DLD1 (cell line): ENCODE data around the gene GSTP1.
"Not testable (repeated sequence)": the region's sequence is repeated elsewhere in the genome, so short reads cannot be mapped to it uniquely, and the experiment has no call there.

Experiments used
- in situ Hi-C: cut with HindIII; loops from 2 replicates; pipeline ENCODE4 v1.10.0; 2017; ENCODE audit warnings: low sequenced_read_pairs

Gene GSTP1

DNA sequence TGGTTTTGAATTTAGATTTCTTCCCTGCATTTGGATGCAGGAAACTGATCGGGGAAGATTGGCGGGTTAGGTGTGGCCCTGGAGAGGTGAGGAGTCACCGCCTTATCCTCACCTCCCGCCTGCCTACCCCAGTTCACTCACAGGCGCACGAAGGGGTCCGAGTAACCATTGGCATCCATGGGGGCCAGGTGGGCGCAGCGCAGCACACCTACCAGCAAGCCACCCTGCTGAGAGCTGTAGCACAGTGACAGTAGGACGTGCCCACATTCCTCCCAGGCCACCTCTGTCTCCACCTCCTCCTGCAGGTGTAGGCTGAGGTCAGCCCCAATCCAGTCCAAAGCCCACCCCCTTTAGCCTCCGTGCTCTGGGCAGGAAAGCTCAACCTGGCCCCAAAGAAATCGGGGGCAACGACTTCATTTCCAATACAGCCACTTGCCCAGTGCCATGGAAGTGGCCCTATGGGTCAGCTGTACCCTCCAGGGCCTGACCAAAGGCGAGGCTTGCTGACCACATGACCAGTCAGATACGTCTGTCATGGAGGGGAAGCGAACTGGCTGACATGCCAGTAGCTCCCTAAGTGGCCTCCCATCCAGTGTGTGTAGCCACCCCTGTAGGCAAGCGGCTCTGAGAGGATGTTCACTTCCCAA lies 29.8 kb downstream of the GSTP1 start:
- in situ Hi-C loops, result no loop called here

DNA sequence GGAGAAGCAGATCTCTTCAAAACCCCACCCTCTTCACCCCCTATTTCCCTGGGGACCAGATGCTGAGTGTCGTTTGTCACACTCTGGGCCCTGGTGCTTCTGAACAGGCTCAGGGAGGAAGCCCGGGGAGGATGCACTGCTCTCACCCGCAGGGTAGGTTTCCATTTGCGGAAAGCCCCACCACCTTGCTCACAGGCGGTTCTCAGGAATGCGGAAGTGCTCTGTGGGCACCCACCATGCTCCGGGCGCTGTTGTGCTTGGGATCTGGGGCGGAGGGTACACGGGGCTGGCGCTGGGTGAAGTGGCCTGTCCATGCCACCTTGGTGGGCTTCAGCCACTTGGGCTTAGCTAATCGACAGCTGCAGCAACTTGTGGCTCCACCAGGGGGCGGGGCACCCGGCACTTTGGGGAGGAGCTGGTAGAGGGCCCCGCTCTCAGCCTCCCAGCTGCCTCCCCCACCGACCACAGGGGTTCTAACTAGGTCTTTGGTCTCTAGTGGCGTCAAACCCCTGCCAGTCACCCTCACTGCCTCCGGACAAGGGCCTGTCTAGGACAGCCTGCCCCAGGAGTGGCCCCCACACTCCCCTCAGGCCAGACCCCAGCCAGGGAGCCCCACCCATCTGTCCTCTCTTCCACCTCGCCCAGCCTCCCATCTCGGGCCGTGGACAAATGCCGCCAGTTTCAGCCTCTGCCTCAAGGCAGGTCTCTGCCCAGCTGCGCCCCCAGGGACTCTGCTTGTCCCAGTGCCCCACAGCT lies 30.5 kb downstream of the GSTP1 start:
- in situ Hi-C loops, result no loop called here

DNA sequence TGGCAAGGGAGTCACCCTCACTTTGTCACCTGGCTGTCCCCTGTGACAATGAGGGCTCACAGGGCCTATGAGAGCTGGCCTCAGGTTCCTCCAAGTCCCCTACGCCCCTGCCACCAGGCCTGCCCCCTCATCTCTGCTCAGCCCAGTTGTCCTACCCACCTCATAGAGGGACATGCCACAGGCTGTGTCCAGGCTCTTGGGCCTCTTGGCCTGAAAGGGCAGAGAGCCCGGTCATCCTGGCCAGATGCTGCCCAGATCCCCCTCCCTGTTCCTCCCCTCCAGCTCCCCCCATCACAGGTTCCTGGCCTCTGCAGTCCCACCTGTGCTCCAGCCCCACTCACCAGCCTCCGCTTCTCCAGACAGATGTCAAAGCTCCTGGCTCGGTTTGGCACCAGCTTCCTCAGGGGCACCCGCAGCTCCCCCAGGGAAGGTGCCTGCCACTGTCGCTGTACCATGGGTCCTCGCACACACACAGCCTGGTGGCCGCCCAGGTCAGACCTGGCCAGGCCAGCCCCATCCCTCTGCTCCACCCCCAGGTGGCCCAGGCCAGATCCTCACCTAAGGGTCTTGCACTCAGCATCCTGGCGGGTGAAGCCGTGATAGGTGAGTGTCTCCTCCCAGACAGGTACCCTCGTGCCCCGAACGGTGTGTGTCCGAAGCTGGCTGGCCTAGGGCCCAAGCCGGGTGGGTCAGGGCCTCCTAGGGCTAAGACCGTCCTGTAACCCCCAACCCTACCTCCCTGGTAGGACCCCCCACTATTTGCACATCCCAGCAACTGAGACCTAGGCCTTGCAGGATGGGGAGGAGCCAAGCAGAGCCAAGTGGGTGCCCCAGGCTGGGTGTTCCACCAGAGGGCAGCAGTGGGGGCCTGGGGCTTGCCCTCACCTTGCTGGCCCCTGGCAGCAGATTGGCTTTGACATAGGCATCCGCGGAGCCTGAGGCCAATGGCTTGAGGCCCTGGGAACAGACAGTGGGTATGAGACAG lies 31.4 kb downstream of the GSTP1 start:
- in situ Hi-C loops, result no loop called here

DNA sequence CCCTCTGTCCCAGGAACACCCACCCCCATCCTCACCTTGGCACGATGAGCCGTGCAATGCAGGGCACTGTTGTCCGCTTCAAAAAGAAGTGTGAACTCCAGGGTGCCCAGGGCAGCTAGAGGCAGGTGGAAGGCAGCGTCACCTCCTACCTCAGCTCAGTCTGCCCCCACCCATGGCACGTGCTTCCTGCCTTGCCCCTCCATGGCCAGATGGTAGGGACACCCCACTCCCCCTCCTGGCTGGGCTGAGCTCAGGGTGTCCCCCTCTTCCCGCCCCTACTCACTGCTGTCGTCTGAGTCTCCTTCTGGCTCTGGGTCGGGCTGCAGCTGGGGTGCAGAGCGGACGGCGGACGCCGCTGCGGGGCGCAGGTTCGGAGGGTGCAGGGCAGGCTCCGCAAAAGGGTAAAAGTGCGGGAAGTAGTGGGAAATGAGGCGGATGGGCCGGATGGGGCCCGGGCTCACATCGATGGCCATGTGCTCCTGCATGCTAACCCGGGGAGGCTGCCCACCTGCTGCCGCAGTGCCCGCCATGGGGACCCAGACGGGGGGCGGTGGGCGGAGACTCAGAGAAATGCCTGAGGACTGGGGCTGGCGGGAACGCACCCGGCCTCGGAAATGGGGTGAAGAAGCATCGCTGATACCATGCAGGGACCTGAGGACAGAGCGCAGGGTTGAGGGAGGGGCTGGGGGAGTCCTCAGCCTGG lies 32.3 kb downstream of the GSTP1 start:
- in situ Hi-C loops, result no loop called here

DNA sequence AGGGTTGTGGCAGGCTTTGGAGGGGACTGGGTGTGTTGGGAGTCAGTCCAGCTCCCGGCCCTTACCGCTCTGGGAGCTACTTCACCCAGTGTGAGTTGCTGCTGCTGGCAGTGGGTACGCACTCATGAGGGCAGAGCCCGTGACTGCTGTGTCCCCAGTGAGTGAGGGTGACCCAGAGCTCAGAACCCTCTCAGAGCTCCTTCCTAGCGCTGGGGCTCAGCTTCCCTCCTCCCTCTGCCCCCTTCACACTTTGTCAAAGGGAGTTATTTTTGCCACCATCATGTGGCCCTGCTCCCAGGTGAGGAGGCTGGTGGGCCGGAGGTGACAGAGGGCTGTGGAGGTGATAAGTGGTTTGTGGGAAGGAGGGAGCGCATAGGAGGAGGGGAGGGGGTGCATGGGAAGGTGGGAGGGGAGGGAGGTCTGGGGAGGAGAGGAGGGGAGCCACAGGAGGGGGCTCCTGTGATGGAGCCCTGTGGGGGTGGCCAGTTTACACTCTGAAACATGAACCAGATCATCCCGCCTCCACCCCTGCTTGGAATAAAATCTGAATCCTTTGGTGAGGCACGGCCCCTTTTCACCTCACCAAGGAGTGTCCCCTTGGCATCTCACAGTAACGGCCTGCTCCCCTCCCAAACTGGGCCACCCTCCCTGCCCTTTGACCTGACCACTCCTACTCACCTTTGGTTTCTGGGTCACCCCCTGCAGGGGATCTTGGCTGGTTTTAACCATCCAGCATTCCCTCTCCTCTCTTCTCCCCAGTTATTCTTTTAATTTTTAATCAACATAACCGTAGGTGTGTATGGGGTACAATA lies 33.0 kb downstream of the GSTP1 start:
- in situ Hi-C loops, result no loop called here

DNA sequence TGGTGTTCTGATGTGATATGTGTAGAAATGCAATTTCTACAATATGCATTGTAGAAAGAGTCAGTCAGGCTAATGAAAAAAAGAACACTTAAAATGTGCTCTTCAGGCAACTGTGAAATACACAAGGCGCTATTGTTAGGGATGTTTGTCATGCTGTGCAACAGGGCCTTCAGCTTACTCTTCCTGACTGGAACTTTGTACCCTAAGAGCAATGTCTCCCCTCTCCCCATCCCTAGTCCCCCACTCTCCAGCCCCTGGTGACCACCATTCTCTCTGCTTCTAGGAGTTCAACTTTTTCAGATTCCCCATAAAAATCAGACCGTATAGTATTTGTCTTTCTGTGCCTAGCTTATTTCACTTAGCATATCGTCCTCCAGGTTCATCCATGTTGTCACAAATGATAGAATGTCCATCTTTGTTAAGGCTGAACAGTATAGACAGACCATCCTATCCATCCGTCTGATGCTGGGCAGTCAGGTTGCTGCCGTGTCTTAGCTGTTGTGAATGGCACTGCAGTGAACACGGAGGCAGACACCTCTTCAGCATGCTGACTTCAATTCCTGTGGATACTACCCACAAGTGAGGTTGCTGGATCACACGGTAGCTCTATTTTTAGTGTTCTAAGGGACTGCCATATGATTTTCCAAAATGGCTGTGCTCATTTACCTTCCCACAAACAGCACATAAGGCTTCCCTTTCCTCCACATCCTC lies 33.8 kb downstream of the GSTP1 start:
- in situ Hi-C loops, result no loop called here

DNA sequence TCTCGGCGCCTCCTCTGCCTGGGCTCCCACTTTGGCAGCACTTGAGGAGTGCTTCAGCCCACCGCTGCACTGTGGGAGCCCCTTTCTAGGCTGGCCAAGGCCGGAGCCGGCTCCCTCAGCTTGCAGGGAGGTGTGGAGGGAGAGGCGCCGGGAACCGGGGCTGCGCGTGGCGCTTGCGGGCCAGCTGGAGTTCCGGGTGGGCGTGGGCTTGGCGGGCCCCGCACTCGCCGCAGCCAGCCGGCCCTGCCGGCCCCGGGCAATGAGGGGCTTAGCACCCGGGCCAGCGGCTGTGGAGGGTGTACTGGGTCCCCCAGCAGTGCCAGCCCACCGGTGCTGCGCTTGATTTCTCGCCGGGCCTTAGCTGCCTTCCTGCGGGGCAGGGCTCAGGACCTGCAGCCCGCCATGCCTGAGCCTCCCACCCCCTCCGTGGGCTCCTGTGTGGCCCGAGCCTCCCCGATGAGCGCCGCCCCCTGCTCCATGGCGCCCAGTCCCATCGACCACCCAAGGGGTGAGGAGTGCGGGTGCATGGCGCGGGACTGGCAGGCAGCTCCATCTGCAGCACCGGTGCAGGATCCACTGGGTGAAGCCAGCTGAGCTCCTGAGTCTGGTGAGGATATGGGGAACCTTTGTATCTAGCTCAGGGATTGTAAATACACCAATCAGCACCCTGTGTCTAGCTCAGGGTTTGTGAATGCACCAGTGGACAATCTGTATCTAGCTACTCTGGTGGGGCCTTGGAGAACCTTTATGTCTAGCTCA lies 35.5 kb downstream of the GSTP1 start:
- in situ Hi-C loops, result not testable (repeated sequence)

DNA sequence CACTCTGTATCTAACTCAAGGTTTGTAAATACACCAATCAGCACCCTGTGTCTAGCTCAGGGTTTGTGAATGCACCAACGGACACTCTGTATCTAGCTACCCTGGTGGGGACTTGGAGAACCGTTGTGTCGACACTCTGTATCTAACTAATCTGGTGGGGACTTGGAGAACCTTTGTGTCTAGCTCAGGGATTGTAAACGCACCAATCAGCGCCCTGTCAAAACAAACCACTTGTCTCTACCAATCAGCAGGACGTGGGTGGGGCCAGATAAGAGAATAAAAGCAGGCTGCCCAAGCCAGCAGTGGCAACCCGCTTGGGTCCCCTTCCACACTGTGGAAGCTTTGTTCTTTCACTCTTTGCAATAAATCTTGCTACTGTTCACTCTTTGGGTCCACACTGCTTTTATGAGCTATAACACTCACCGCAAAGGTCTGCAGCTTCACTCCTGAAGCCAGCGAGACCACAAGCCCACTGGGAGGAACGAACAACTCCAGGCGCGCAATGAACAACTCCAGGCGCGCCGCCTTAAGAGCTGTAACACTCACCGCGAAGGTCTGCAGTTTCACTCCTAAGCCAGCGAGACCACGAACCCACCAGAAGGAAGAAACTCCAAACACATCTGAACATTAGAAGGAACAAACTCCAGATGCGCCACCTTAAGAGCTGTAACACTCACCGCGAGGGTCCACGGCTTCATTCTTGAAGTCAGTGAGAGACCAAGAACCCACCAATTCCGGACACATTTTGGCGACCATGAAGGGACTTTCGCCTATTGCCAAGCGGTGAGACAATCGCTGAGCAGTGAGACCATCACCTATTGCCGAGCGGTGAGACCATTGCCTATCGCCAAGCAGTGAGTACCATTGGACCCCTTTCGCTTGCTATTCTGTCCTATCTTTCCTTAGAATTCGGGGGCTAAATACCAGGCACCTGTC lies 36.3 kb downstream of the GSTP1 start:
- in situ Hi-C loops, result not testable (repeated sequence)

DNA sequence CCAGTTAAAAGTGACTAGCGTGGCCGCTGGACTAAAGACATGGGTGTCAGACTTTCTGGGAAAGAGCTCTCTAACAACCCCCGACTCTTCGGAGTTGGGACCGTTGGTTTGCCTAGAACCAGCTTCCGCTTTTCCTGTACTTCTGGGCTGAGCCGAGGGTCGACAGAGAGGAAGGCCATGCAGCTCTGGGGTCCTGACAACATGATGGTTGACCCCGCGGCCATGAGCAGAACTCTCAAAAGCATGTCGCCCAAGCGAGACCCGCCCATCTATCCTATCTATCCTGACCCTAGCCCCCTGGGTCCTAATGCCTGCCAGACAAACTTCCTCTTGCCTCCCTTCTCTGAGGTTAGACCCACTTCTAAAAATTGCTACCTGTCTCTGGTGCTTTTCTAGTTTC lies 37.0 kb downstream of the GSTP1 start:
- in situ Hi-C loops, result not testable (repeated sequence)

DNA sequence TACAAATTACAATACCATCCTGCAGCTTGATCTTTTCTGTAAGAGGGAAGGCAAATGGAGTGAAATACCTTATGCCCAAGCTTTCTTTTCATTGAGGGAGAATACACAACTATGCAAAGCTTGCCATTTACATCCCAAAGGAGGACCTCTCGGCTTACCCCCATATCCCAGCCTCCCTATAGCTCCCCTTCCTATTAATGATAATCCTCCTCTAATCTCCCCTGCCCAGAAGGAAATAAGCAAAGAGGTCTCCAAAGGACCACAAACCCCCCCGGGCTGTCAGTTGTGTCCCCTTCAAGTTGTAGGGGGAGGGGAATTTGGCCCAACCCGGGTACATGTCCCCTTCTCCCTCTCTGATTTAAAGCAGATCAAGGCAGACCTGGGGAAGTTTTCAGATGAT lies 38.3 kb downstream of the GSTP1 start:
- in situ Hi-C loops, result not testable (repeated sequence)

DNA sequence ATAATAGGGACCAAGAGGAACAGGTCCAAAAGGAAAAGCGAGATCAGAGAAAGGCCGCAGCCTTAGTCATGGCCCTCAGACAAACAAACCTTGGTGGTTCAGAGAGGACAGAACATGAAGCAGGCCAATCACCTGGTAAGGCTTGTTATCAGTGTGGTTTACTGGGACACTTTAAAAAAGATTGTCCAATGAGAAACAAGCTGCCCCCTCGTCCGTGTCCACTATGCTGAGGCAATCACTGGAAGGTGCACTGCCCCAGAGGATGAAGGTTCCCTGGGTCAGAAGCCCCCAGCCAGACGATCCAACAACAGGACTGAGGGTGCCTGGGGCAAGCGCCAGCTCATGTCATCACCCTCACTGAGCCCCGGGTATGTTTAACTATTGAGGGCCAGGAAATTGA lies 39.3 kb downstream of the GSTP1 start:
- in situ Hi-C loops, result not testable (repeated sequence)

DNA sequence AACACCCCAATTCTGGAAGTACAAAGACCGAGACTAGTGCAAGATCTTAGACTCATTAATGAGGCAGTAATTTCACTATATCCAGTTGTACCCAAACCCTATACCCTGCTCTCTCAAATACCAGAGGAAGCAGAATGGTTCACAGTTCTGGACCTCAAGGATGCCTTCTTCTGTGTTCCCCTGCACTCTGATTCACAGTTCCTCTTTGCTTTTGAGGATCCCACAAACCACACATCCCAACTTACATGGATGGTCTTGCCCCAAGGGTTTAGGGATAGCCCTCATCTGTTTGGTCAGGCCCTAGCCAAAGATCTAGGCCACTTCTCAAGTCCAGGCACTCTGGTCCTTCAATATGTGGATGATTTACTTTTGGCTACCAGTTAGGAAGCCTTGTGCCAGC lies 40.2 kb downstream of the GSTP1 start:
- in situ Hi-C loops, result not testable (repeated sequence)

DNA sequence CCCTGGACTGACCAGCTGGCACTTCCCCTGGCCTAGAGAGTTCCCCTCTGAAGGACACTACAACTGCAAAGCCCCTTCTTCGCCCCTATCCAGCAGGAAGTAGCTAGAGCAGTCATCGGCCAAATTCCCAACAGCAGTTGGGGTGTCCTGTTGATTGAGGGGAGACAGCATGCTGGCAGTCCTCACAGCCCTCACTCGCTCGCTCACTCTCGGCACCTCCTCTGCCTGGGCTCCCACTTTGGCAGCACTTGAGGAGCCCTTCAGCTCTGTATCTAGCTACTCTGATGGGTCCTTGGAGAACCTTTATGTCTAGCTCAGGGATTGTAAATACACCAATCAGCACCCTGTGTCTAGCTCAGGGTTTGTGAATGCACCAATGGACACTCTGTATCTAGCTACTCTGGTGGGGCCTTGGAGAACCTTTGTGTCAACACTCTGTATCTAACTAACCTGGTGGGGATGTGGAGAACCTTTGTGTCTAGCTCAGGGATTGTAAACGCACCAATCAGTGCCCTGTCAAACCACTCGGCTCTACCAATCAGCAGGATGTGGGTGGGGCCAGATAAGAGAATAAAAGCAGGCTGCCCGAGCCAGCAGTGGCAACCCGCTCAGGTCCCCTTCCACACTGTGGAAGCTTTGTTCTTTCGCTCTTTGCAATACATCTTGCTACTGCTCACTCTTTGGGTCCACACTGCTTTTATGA lies 42.7 kb downstream of the GSTP1 start:
- in situ Hi-C loops, result not testable (repeated sequence)

DNA sequence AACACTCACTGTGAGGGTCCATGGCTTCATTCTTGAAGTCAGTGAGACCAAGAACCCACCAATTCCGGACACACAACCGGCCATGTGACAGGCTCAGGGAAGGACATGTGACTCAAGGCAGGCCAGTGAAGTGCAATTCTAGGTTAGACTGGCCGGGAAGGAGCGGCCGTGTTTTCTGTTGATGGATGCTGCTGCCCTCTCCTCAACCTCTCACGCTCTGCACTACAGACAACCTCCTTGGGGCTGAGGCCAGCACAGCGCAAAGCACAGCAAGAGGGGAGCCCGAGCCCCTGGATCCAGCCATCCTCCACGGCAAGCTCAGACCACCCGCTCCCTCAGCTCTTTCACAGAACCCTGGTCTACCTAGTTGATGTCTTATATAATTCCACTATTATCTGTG lies 43.4 kb downstream of the GSTP1 start:
- in situ Hi-C loops, result no loop called here

DNA sequence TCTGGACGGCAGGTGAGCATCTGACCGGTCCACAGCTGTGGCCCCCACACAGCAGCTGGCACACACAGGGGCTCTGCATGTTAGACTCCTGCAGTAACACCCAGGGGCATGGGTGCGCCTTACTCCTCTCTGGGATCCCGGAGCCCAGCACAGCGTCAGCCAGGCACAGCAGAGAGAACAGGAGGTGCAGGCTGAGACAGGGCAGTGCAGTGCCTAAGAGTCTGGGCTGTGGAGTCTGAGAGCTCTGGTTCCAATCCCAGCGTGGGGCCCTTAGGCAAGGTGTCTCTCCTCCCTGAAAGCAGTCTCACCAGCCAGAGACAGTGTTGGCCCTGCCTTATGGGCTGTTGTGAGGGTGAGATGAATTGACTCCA lies 43.8 kb downstream of the GSTP1 start:
- in situ Hi-C loops, result no loop called here

DNA sequence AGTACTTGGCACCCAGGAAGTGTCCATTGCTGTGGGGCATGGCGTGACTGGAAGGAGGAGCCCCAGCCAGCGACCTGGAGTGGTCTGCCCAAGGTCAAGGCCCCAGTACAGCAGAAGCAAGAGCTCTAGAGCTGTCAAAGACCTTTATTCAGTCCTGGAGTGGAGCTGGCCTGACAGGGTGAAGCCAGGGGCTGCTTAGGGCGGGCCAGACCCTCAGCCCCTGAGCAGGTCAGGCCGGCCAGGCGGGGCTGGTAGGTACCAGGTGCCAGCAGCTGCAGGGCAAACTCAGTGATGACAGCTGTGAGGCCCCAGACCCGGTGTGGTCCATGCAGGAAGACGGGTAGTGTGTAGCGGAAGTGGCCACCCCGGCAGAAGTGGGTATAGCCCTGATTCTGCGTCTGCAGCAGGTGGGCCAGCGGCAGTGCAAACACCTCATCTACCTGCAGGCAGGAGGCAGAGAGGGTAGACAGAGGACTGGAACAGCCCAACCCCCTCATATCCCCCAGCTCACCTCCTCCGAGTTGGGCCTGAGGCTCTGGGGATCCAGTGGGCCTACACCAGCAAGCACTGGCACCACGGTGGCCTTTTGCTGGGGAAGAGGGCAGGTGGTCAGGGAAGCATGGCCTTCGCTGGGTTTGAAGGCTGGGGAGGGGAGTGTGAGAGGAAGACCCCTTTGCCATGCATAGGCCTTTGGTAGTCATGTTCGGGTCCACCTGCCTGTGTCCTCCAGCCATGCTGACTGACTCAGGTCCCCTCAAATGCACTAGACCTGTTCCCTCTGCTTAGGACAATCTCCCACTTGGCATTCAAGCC lies 44.4 kb downstream of the GSTP1 start:
- in situ Hi-C loops, result no loop called here
